GM21447 (cell line): ENCODE measurements around the gene HRC.
"Not testable (repeated sequence)": the region's sequence is repeated elsewhere in the genome, so short reads cannot be mapped to it uniquely, and the experiment has no call there.

ENCODE experiments used
- ATAC-seq: cut with Tn5 transposase; IDR thresholded peaks from one replicate; pipeline ENCODE4 v1.9.1; 2021; ENCODE audit not compliant: unreplicated experiment

Gene HRC

DNA sequence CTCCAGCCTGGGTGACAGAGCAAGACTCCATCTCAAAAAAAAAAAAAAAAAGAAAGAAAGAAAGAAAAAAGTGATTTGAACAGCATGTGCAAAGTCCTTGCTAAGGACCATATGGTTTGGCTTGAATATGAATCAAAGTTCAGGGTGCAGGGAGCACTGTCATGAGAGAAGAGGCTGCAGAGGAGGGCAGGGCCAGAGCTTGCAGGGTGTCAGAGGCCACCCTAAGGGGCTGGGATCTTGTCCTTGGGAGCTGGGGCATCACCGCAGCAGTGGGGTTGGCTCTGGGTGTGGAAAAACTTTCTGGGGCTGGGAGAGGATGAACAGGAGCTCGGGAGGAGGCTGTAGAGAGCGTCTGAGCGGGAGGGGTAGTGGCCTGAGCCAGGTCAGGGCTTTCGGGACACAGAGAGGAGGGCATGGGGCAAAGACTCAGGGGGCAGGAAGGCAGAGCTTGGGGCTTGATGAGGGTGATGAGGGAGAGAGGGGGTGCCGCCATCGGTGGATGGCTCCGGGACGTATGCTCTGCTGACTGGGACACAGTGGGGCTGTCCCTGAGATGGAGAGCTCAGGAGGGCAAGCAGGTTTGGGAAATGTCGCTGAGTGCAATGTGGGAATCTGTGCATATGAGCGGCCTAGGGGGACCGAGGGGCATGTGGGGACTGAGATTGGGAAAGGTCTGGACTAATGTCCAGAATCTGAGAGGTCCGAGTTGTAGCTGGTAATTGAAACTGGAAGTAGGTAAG lies 5.4 kb upstream of the HRC start:
- no peak for ATAC-seq

DNA sequence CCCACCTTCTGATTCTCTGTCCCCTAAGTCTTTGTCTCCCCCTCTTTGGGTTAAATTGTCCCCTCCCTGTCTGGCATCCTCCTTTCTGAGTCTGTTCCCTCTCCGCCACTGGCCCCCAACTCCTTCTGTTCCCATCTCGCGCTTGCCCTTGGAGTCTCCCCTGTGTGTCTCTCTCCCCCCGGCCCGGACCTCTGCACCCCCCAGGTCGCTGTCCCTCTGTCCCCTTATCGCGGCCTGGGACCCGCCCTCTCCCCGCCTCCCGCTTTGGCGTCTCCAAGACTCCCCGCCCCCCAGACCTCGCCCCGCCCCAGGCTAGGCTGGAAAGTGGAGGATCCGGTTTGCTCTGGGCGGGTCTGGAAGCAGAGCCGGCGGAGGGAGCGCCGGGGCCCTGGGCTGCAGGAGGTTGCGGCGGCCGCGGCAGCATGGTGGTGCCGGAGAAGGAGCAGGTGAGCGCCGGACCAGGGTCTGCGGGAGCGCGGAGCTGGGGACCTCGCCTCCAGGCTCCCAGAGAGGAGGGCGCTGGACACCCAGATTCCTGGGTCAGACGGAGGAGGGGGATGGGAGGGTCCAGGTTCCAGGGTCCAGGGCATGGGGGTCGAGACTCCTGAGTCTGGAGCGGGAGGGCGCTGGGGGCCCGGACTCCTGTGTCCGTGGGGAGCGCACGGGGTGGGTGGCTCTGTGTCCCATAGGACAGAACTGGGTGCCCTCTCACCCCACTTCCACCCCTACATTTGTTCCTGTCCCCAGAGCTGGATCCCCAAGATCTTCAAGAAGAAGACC lies 2.4 kb upstream of the HRC start, which contains the start of gene TRPM4:
Gene TRPM4, plus strand, starts transcription at position 348 of the 780 bp plus-strand sequence. Its CDS starts 75 bp downstream, at position 423.
- ATAC-seq, result no peak

GRCh38 chr19:49155820-49156346 lies 687 bp upstream of the HRC start:
- ATAC-seq, result no peak

DNA sequence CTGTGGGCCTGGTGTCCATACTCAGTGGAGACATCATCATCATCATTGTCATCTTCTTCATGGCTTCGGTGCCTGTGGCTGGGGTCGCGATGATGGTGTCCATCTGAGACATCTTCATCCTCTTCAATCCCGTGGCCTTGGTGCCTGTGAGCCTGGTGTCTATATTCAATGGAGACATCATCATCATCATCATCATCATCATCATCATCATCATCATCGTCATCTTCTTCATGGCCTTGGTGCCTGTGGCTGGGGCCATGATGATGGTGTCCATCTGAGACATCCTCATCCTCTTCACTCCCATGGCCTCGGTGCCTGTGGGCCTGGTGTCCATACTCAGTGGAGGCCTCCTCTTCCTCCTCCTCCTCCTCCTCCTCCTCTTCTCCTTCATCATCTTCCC lies 917 bp downstream of the HRC start:
- ATAC-seq, result no peak

- no peak for ATAC-seq
These were observed 1.9 kb downstream of the HRC start for GRCh38 chr19:49153167-49153809.

- ATAC-seq, result no peak
These were observed 3.1 kb downstream of the HRC start for GRCh38 chr19:49152119-49152550.

DNA sequence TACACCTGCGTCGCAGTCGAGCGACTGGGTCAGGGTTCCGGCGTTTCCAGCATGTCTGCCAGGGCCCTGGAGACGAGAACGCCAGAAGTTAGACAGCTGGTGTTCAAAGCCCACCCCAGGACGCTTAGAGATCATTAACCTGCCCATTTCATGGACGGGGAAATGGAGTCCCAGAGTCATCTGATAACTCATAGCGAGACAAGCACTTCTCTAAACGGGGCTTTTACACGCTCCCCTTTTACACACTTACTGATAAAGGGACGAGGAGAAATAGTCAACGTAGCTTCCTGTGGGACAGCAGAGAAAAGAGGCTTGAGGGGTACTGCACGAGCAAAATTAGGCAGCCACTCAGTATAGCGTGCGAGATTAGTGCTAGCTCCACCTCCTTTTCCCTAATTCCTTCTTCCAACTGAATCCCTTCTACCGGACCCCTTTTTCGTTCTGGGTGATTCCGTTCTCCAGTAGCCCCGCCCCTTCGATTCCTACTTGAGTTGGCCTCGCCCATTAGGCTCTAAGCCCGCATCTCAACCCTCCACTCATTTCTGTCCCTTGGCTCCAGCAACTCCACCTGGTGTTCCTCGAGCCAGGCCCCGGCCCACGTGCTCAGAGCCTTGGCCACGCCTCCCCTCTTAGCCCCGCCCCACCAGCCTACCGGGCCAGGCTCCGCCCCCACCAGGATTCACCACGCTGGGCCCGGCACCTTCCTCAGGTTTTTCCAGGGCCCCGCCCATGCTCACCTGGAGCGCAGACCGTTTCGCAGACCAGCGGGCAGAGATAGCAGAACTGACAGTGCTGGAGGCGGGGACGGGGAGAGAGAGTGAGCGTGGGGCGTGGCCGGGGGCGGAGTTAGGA lies 3.7 kb downstream of the HRC start:
- no peak for ATAC-seq

- no peak for ATAC-seq
These were observed 4.3 kb downstream of the HRC start for GRCh38 chr19:49150944-49151243.

DNA sequence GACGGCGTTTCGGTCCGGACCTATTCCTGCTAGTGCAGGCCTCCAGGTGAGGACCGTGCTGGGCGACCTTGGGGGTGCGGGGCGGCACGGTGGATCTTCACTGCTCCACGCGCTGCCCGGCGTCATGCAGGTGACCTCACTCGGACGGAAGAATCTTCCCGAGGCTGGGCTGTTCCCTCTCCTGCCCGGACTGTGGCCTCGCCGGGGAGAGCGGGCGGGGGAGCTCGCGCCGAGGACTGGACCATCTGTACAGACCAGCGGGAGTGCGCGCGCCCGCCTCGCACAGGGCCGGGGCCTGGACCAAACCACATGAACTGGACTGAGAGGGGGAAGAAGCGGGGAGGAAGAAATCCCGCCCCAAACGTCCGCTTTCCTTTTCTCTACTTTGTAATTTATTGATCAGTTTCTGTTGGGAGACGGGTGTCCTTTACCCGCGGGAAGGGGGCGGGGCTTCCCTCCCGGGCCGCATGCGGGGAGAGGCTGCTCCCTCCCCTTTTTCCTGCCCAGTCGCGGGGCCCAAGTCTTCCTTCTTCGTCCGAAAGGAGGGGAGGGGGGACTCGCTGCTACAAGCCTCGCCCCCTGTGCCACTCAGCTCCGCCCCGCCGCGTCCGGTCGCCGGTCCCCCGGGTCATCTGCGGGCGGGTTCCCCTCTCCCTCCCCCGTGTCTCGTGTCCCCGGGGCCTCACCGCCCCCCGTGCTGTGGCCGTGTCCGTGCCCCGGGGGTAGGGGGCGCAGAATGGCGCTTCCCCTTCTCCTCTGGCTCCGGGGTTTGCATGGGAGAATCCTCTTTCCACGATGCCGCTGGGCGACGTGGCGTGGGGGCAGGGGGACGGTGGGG lies 4.9 kb downstream of the HRC start:
- ATAC-seq, result no peak

- no peak for ATAC-seq
These were observed 5.5 kb downstream of the HRC start for GRCh38 chr19:49149652-49150105.

DNA sequence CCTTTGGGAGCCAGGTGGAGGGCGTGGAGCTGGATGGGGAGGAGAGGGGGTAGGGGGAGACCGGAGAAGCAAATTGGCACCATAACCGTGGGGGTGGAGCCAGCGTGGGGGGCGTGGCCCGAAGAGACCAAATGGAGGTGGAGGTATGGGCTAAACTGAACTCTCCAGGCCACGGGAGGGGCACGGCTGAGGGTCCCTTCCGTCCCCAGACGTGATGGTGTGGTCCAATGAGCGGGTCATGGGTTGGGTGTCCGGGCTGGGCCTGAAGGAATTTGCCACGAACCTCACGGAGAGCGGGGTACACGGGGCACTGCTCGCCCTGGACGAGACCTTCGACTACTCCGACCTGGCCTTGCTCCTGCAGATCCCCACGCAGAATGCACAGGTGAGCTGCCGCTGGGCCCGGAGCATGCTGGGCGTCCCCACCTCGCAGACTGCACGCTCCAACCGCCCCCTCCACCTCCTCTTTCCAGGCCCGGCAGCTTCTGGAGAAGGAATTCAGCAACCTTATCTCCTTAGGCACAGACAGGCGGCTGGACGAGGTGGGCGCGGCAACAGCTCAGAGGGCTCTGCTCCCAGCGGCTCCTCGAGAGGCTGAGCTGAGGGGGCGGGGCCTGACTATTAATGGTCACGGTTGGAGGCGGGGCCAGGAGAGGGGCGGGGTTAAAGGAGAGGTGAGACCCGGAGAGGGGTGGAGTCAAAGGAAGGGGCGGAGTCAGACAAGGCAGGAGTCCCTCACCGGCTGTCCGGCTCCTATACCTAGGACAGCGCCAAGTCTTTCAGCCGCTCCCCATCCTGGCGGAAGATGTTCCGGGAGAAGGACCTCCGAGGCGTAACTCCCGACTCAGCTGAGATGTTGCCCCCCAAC lies 6.2 kb downstream of the HRC start:
- no peak for ATAC-seq

- ATAC-seq, result no peak
These were observed 7.0 kb downstream of the HRC start for GRCh38 chr19:49148044-49148682.

GRCh38 chr19:49146408-49146770 lies 8.8 kb downstream of the HRC start:
- not testable (repeated sequence) for ATAC-seq

- ATAC-seq, result no peak
These were observed 9.4 kb downstream of the HRC start for GRCh38 chr19:49145573-49146407.

- no peak for ATAC-seq
These were observed 12.3 kb downstream of the HRC start for GRCh38 chr19:49142866-49143335.

GRCh38 chr19:49141352-49141751 lies 13.8 kb downstream of the HRC start:
- ATAC-seq, result no peak

DNA sequence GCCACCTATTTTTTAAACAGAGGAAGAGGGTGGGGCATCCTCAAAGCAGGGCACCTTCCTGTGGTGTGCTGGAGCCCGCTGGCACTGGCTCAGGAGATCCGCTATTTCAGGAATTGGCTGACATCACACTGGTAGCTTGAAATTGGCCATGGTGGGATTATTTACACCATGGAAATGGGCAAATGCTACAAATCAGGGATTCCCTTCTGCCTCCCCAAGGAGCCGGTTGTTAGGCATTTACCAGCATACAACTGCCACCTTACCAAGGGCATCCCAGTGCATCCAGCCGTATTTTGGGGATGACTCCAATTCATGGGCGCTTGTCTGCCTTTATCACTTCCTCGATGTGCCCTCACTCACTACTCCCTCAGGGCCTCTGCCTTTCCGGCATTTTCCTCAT lies 14.2 kb downstream of the HRC start:
- ATAC-seq, result no peak
